ENCODE measurements around the gene MLX.
"Not testable (repeated sequence)": the region's sequence is repeated elsewhere in the genome, so short reads cannot be mapped to it uniquely, and the experiment has no call there.

The MLX gene

DNA sequence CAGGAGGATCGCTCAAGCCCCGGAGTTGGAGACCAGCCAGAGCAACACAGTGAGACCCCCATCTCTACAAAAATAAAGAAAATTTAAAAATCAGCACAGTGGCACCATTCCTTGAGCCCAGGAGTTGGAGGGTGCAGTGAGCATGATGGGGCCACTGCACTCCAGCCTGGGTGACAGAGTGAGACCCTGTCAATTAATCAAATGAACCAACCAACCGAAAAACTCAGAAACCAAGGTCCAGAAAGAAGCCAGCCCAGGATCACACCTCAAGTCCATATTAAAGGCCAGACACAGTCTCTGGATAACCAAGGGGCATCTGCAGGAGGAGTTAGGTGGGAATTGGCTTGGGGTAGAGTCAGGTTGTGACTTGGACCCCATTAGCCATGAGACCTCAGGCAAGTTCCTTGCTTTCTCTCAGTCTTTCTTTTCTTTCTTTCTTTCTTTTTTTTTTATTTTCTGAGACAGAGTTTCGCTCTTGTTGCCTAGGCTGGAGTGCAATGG lies 11.7 kb upstream of the MLX start:
- DNase-seq (ENCODE audit: low spot score) = no peak

DNA sequence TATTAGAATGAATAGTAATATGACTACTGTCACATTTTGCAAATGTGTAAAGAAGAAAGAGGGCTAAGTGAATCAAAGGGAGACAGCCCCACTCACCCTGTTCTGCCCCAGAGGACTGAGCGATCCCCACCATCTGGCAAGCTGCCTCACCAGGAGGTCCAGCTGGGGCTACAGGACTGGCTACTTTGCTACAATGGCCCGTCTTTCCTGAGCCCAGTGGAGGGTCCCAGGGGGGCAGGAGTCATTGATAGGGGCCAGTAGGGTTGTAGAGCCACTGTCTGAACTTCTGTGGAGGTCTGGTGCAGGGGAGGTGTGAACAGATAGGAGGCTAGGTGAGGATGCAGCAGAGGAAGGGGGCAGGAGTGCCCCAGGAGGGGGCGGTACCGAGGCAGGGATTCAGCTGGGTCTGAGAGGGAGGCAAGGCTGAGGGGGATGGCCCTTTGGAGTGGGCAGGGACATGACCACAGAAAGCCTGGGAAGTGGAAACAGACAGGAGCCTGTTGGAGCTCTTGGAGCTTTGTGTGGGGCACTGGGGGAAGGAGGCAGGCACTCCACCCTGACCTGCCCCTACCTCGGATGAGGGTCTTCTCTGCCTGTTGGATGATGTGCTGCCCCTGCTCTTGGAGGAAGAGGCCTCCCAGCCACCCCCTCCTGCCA lies 10.8 kb upstream of the MLX start:
- DNase-seq (ENCODE audit: low spot score) = not testable (repeated sequence)

- DNase-seq (ENCODE audit: low spot score) = no peak
These were observed 7.8 kb upstream of the MLX start for GRCh38 chr17:42559075-42559474.

- DNase-seq (ENCODE audit: low spot score) = no peak
These were observed 6.7 kb upstream of the MLX start for GRCh38 chr17:42560246-42560645.

GRCh38 chr17:42561897-42562387 lies 5.0 kb upstream of the MLX start, which contains the start of gene COASY:
Gene COASY, plus strand, starts transcription at chr17:42562148. Its CDS starts 475 bp downstream, at chr17:42562623.
- peak; percentile 100 for DNase-seq (ENCODE audit: low spot score)

DNA sequence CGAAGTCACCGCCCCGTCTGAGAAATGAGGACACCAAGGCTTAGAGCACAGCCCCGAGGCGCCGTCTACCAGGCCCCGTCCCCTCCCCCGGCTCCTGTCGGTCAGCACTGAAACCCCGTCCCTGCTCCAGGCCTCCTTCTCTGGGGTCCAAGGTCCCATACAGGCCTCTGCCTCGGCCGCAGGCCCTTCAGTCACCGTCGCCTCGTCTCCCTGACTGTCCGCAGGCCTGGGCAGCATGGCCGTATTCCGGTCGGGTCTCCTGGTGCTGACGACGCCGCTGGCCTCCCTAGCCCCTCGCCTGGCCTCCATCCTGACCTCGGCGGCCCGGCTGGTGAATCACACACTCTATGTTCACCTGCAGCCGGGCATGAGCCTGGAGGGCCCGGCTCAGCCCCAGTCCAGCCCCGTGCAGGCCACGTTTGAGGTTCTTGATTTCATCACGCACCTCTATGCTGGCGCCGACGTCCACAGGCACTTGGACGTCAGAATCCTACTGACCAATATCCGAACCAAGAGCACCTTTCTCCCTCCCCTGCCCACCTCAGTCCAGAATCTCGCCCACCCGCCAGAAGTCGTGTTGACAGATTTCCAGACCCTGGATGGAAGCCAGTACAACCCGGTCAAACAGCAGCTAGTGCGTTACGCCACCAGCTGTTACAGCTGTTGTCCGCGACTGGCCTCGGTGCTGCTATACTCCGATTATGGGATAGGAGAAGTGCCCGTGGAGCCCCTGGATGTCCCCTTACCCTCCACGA lies 4.3 kb upstream of the MLX start:
- DNase-seq (ENCODE audit: low spot score) = peak; percentile 52

GRCh38 chr17:42563143-42563509 lies 3.8 kb upstream of the MLX start:
- DNase-seq (ENCODE audit: low spot score) = no peak

DNA sequence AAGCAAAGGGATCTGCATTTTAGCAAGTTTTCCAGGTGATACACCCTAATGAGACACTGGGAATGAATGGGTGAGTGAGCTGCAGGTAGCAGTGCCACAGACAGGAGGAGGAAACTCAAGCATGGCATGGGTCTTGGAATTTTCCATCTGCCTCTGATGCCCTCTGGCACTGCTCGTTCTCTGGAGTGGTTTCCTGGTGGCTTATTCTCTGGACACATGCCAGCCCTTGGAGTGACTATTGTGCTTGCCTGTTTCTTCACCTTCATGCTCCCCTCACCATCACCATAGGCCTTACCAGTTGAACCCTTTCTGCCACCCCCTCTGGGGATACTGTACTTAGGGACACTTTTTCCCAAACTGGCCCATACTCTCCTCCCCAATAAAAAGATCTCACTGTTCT lies 3.4 kb upstream of the MLX start:
- no peak for DNase-seq (ENCODE audit: low spot score)

DNA sequence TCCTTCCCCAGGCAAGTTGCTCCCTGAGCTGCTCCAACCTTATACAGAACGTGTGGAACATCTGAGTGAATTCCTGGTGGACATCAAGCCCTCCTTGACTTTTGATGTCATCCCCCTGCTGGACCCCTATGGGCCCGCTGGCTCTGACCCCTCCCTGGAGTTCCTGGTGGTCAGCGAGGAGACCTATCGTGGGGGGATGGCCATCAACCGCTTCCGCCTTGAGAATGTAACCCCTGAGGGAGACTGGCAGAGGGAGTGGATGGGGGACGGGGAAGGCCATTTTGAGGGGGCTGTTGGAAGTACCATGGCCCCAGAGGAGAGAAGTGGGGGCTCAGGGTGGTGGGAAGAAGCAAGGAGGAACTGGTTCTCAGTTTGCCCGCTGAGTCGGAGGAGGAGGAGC lies 3.0 kb upstream of the MLX start:
- no peak for DNase-seq (ENCODE audit: low spot score)

- no peak for DNase-seq (ENCODE audit: low spot score)
These were observed 1.9 kb upstream of the MLX start for GRCh38 chr17:42564815-42565522.

GRCh38 chr17:42565523-42566214 lies 1.2 kb upstream of the MLX start:
- DNase-seq (ENCODE audit: low spot score) = no peak

- no peak for DNase-seq (ENCODE audit: low spot score)
These were observed 551 bp upstream of the MLX start for GRCh38 chr17:42566215-42566882.

GRCh38 chr17:42568341-42569111 lies 1.6 kb downstream of the MLX start:
- DNase-seq (ENCODE audit: low spot score) = no peak

GRCh38 chr17:42571435-42572225 lies 4.7 kb downstream of the MLX start:
- no peak for DNase-seq (ENCODE audit: low spot score)

DNA sequence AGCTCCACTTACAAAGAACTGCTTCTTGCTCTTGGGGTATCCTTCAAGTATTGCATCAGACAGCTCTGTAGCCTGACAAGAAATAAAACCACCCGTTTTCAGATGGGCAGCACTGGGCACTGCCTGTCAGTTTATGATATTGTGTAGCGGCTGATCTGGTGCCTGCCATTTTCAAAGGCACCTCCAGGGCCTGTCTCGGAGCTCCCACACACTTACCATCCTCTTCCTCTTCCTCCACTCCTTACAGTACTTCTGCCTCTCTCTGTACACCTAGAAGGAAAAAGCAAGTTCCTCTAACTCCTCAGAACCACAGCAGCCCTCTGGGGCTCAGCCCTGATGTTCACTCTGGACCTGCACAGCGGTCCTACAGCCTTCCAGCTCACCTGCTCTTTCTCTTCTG lies 6.2 kb downstream of the MLX start:
- no peak for DNase-seq (ENCODE audit: low spot score)

DNA sequence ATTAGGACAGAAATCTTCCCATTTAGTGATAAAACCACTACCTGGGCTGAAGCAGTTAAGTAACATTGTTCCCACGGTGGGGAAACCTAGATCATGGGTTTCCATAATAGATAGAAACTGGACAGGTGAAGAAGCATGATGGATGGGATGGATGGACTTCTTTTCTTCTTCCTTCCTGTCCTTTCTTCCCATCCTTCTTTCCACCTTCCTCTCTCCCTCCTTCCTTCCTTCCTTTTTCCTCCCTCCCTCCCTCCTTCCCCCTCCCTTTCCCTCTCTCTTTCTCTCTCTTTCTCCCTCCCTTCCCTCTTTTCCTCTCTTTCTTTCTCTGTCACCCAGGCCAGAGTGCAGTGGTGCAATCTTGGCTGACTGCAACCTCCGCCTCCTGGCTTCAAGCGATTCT lies 7.6 kb downstream of the MLX start:
- DNase-seq (ENCODE audit: low spot score) = no peak

- DNase-seq (ENCODE audit: low spot score) = no peak
These were observed 10.2 kb downstream of the MLX start for GRCh38 chr17:42577140-42577531.

DNA sequence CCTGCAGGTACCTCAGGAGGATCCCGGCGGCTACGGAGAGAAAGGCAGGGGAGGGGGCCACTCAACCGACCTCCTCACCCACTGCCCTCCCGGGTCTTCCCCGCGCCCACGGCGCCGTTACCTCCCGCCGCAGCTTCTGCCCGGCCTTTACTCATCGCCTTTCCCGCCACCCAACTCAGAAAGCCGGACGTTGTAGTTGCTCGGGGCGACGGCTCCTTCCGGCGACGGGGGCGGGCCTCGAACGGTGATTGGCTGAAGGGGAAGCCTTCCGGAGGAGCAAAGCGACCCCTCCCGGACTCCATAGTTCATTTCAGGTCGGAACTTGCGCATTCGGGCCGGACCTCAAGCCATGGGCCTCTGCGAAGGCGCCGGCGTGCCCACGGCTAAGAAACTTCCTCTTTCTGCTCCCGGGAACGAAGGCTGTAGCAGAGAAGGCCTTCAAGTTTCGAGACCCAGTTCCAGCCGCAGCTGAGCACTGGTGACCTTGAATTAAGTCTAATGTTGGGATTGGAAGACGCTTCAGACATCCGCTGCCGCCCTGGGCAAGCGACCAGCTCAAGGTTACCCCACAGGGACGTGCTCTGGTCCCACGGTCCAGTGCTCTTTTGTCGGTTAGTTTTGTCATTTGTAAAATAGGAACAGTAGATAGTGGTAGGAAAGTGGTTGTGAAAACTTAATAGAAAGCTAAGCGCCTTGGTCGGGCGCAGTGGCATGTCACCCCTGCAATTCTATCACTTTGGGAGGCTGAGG lies 10.8 kb downstream of the MLX start, which contains the start of gene PSMC3IP:
TSS of gene PSMC3IP (minus strand) at position 198 of the 750 bp plus-strand sequence. CDS start at position 155, 43 bp downstream.
- peak; percentile 97 for DNase-seq (ENCODE audit: low spot score)

- peak; percentile 93 for DNase-seq (ENCODE audit: low spot score)
These were observed 11.5 kb downstream of the MLX start for GRCh38 chr17:42578282-42578869.

All from HuH-7 (cell line).